ENCODE results near the gene EXOC3L2.

The EXOC3L2 gene

DNA sequence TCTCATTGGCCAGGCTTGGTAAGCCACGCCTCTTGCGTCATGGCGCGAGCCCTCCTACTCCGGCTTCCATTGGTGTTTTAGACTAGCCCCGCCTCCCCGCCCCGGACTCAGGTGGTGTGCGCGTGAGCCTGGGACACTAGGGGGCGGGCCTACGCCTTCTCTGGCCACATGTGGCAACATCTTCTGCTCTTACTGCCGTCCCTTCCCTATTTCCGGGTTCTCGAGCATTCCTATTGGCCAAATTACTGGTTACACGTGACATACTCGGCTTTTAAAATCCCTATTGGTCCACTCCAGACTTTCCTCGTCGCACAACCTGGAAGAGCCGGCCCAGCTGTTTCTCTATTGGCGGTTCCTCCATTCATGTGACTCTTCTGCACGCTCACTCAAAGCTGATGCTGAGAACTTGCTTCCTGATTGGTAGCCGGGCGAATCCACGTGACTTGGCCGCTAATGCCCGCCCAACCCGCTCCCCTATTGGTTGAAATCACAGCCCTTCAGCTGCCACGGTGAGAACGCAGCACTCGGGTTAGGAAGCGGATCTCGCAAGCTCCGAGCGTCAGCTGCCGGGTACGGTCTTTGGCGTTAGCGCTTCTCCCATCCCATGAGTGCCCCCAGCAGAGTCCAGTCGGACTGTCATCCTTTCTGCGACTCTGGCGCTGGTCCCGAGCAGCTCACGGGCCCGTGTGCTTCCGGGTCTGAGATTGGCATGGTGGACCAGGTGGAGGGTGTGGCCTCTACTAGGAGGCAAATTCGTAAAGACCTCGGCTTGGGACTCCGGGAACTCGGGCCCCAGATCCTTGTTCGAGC, 66.7 kb downstream of the EXOC3L2 start, which contains the start of gene BLOC1S3:
BLOC1S3 (plus strand) TSS at position 523 of the 810 bp plus-strand sequence. CDS start 513 bp downstream, outside the sequence.
- peak; percentile 100 for DNase-seq

- no peak for DNase-seq
Measured at GRCh38 chr19:45177817-45178261, 67.4 kb downstream of the EXOC3L2 start, which contains the start of gene TRAPPC6A. TSS of gene TRAPPC6A (minus strand) at chr19:45178237. CDS start at chr19:45178218, 19 bp downstream.

- no peak for DNase-seq
Measured at GRCh38 chr19:45175515-45176345, 69.5 kb downstream of the EXOC3L2 start.

DNA sequence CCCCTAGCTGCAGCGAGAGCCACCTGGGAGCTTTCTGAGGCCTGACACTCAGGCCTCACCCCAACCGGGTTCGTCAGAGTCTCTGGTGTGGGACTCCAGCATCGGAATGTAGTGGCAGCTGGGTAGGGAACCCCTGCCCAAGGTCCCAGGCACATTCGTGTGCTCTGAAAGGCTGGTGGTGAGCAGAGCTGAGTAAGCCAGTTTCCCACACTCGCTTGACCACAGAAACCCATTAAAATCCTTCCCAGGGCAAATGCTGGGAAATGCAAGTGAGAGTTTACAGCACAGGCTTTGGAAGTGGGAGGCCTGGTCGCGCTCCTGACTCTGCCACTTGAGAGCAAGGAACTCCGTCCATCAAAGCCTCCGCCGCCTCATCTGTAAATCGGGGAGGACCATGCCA, 71.4 kb downstream of the EXOC3L2 start:
- no peak for DNase-seq

GRCh38 chr19:45172611-45173208, 72.5 kb downstream of the EXOC3L2 start:
- DNase-seq, result no peak

DNA sequence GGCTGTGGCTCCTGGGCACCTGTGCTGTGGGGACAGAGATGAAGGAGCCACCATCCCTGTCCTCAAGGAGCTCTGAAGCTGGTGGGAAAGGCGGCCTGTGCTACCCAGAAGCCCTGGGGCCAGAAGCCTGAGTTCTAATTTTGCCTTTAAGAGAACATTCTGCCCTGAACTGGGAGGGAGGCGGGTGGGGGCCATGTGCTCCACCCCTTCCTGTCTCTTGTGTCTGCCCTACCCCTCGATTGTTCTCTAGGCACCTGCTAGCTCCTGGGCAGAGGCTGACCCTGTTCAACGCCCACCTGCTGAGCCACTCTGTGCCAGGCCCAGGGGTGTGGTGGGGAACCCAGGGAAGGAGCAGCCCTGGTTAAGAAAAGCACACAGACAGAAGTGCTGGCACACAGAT, 73.0 kb downstream of the EXOC3L2 start:
- no peak for DNase-seq

DNA sequence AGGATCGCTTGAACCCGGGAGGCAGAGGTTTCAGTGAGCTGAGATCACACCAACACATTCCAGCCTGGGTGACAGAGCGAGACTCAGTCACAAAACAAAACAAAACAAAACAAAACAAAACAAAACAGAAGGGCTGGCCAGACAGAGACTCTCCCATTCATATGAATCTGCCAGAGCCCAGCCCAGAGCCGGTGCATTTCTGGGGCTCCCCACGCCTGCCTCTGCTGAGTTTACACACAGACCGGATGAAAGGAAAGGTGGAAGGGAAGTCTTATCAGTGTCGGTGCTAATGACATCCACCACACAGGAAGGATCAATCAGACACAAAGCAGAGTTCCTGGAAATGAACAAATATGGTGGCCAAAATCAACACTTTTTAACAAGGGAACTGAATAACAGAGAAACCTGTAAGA, 74.0 kb downstream of the EXOC3L2 start:
- DNase-seq, result no peak

DNA sequence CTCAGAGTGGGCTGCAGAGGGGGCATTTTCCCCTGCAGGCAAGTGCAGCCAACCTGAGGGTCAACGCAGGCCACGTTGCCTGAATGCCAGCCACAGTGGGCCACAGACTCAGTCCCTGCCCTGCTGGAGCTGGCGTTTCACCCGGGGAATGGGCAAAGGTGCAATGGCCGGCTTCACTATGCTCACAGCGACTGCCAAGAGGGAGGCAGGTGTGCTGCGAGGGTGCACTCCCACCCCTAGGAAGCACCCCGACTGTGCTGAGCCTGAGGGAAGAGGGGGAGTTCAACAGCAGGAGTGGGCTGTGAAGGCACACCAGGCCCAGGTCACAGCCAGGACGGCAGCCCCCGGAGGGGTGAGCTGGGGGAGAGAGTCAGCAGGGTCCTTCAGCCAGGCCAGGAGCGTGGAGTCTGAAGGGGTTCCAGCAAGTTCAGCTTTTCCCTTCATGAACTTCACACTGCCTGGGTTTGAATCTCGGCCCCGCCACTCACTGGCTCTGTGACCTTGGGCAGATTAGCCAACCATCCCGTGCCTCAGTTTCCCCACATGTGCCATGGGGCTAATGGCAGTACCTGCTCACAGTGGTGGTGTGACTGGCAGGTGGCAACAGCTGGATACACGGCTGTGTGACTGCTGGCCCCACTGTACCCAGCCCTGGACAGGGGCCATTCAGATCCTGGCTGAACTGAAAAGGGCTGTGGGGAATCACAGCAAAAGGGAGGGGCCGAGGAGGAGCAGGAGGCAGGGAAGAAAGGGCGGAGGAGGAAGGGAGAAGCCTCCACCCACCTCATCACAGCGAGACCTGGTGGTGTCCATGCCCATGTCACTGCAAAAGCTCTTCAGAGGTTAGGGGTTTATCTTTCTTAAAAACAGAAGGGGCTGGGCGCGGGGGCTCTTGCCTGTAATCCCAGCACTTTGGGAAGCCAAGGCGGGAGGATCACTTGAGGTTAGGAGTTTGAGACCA, 74.8 kb downstream of the EXOC3L2 start:
- DNase-seq, result no peak

- no peak for DNase-seq
Measured at GRCh38 chr19:45169602-45170001, 75.6 kb downstream of the EXOC3L2 start.

- no peak for DNase-seq
Measured at GRCh38 chr19:45168767-45169351, 76.3 kb downstream of the EXOC3L2 start.

DNA sequence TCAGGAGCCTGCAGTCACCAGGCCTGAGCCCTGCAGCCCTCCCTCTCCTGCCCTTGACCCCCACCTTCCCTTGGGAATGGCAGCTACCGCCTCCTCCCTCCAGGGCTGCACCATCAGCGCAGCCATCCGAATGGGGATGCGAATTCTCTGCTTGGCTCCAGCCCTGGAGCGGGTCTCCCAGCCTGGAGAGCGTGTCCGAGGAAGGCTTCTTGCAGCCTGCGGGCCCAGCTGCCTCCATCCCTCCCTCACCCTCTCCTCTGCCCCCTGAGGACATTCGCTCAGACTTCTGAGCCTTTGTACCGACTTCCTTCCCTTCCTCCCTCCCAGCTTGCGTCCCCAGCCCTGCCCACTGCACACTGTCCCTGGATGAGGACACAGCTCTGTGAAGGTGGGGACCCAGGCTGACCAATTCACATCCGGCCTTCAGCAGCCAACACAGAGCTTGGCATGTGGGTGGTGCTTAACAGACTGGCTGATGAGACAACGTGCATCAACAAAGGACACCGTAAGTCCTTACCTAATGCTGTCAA, 78.4 kb downstream of the EXOC3L2 start:
- no peak for DNase-seq

- no peak for DNase-seq
Measured at GRCh38 chr19:45164577-45165335, 80.5 kb downstream of the EXOC3L2 start.

- no peak for DNase-seq
Measured at GRCh38 chr19:45163751-45164460, 81.3 kb downstream of the EXOC3L2 start.

- DNase-seq, result no peak
Measured at GRCh38 chr19:45163156-45163555, 82.1 kb downstream of the EXOC3L2 start.

DNA sequence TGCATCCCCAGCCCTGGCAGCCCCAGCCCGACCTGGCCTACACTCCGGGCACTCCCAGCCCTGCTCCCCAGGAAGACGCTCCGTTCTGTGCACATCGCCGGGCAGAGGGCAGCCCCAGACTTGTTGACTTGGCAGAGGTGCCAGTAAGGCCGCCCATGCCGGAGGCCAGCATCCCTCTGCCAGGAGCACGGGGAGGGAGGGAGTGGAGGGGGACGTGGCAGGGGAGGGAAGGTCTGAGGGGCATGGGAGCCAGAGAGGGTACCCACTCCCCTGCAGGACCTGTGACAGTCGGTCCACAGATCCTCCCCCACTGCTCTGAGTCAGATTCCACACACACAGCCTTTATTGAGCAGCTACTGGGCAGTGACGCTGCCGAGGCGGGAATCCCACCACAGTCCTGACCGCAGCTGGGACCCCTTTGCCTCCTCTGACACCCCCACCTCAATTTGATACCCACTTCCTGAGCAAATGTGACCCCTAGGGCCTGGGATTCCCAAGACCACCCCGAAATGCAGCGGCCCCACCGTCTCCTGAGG, 82.5 kb downstream of the EXOC3L2 start:
- DNase-seq, result no peak
